GM11168 (cell line): ENCODE results near the gene NUDT16.
"Not testable (repeated sequence)": the region's sequence is repeated elsewhere in the genome, so short reads cannot be mapped to it uniquely, and the experiment has no call there.

Experiments
- in situ Hi-C: fragments of 300-500 bp; cut with MboI; formaldehyde crosslinking; loops from one replicate; pipeline ENCODE4 v1.12.0; 2022; ENCODE audit warnings: low sequenced_read_pairs; ENCODE audit not compliant: unreplicated experiment

Gene NUDT16

GRCh38 chr3:131380821-131381444 is 641 bp upstream of the NUDT16 start:
- in situ Hi-C loops: not testable (repeated sequence)

- in situ Hi-C loops: no loop called here
These were observed 5.0 kb downstream of the NUDT16 start for GRCh38 chr3:131386429-131387165.

GRCh38 chr3:131387796-131388489 is 6.4 kb downstream of the NUDT16 start:
- in situ Hi-C loops: no loop called here

GRCh38 chr3:131388490-131388799 is 6.9 kb downstream of the NUDT16 start:
- in situ Hi-C loops: no loop called here

- in situ Hi-C loops: no loop called here
These were observed 8.8 kb downstream of the NUDT16 start for GRCh38 chr3:131390331-131390730.

- in situ Hi-C loops: no loop called here
These were observed 11.5 kb downstream of the NUDT16 start for GRCh38 chr3:131393051-131393450.

GRCh38 chr3:131393868-131394267 is 12.3 kb downstream of the NUDT16 start:
- in situ Hi-C loops: no loop called here

GRCh38 chr3:131394400-131394799 is 12.8 kb downstream of the NUDT16 start:
- in situ Hi-C loops: no loop called here

- in situ Hi-C loops: no loop called here
These were observed 14.6 kb downstream of the NUDT16 start for GRCh38 chr3:131396170-131396569.

GRCh38 chr3:131397889-131398288 is 16.3 kb downstream of the NUDT16 start:
- in situ Hi-C loops: no loop called here

- in situ Hi-C loops: no loop called here
These were observed 20.4 kb downstream of the NUDT16 start for GRCh38 chr3:131401978-131402377.

GRCh38 chr3:131402391-131403039 is 20.9 kb downstream of the NUDT16 start:
- in situ Hi-C loops: no loop called here

GRCh38 chr3:131403216-131403895 is 21.8 kb downstream of the NUDT16 start:
- in situ Hi-C loops: no loop called here

- in situ Hi-C loops: no loop called here
These were observed 23.8 kb downstream of the NUDT16 start for GRCh38 chr3:131405411-131405810.

GRCh38 chr3:131406274-131406673 is 24.7 kb downstream of the NUDT16 start:
- in situ Hi-C loops: no loop called here

- in situ Hi-C loops: no loop called here
These were observed 36.2 kb downstream of the NUDT16 start for GRCh38 chr3:131417751-131418150.

GRCh38 chr3:131421301-131421700 is 39.7 kb downstream of the NUDT16 start:
- in situ Hi-C loops: no loop called here

GRCh38 chr3:131421957-131422498 is 40.5 kb downstream of the NUDT16 start:
- in situ Hi-C loops: no loop called here

- in situ Hi-C loops: no loop called here
These were observed 45.7 kb downstream of the NUDT16 start for GRCh38 chr3:131427226-131427625.

GRCh38 chr3:131431754-131432153 is 50.2 kb downstream of the NUDT16 start:
- in situ Hi-C loops: no loop called here
